PFSK-1 (cell line): ENCODE results near the gene HIF1A.

Source experiments
- FOXP2 ChIP-seq: optimal IDR thresholded peaks from 2 replicates; pipeline ENCODE3; 2011; ENCODE audit warnings: borderline replicate concordance, control low read depth, inconsistent platforms; ENCODE audit not compliant: insufficient read depth; ENCODE audit errors: extremely low read length, extremely low read depth
- POLR2AphosphoS5 ChIP-seq: IDR thresholded peaks from 2 replicates; pipeline ENCODE4 v1.6.1; 2012; ENCODE audit warnings: low read depth, mild to moderate bottlenecking, control low read depth, low read length, moderate library complexity
- SIN3A ChIP-seq: IDR thresholded peaks from 2 replicates; pipeline ENCODE4 v1.6.1; 2012; ENCODE audit warnings: mild to moderate bottlenecking, low read length, moderate library complexity, borderline replicate concordance; ENCODE audit not compliant: insufficient read depth
- TAF1 ChIP-seq: IDR thresholded peaks from 2 replicates; pipeline ENCODE4 v1.6.1; 2012; ENCODE audit warnings: low read length, control low read depth, borderline replicate concordance; ENCODE audit not compliant: insufficient read depth
- TF ChIP-seq, protein P1 (sequence below), 2 experiments: IDR thresholded peaks; 2 replicates each; pipeline versions ENCODE4 v1.6.1 to v1.8.0; 2011 to 2012; ENCODE audit warnings: low read depth in 2 of 2, low read length in 2 of 2, control low read depth in 1 of 2, inconsistent platforms in 1 of 2, mild to moderate bottlenecking in 1 of 2, moderate library complexity in 1 of 2; ENCODE audit not compliant: insufficient read depth in 1 of 2

Gene HIF1A

DNA sequence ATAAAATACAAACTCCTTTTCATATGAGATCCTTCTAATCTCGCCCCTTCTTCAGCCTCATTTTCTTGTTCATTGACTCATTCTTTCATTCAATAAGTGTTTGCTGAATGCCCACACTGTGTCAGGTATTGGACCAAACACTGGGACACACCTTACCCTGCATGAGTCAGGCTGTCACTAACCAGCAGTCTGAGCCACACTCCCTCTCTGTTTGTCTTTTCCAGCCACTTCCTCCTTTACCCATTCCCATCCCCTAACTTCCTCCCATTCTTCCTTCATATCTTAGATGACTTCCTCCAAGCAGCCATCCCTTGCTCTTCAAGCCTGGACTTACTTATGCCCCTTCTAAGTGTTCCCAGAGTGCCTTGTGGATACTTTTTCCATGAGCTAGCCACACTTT is 27.0 kb upstream of the HIF1A start:
- TF ChIP-seq, protein P1, sequence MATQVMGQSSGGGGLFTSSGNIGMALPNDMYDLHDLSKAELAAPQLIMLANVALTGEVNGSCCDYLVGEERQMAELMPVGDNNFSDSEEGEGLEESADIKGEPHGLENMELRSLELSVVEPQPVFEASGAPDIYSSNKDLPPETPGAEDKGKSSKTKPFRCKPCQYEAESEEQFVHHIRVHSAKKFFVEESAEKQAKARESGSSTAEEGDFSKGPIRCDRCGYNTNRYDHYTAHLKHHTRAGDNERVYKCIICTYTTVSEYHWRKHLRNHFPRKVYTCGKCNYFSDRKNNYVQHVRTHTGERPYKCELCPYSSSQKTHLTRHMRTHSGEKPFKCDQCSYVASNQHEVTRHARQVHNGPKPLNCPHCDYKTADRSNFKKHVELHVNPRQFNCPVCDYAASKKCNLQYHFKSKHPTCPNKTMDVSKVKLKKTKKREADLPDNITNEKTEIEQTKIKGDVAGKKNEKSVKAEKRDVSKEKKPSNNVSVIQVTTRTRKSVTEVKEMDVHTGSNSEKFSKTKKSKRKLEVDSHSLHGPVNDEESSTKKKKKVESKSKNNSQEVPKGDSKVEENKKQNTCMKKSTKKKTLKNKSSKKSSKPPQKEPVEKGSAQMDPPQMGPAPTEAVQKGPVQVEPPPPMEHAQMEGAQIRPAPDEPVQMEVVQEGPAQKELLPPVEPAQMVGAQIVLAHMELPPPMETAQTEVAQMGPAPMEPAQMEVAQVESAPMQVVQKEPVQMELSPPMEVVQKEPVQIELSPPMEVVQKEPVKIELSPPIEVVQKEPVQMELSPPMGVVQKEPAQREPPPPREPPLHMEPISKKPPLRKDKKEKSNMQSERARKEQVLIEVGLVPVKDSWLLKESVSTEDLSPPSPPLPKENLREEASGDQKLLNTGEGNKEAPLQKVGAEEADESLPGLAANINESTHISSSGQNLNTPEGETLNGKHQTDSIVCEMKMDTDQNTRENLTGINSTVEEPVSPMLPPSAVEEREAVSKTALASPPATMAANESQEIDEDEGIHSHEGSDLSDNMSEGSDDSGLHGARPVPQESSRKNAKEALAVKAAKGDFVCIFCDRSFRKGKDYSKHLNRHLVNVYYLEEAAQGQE (IDR thresholded peaks at IDR 0.05; ENCODE audit: insufficient read depth in 1 of 2, low read depth in 2 of 2, low read length in 2 of 2): no peak
- TF ChIP-seq POLR2AphosphoS5 (no peak), SIN3A (no peak), TAF1 (no peak), FOXP2 (no peak)

DNA sequence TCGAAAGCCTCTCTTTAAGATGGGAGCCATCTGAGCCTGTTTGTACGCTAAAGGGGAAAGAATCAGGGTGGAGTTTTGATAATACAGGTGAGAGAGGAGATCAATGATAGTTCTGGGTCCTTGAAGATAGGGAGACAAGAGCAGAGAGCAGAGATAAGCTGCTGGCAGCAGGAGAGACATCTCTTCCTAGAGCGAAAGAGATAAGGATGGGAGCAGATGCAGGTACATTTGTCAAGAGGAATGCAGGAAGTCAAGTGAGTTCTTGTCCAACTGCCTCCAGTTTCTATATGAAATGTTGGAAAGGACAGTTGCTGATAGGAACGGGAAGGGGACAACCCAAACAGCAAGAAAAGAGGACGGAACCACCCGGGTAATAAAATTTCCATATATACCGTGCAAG is 24.7 kb upstream of the HIF1A start:
- TF ChIP-seq FOXP2 (no peak), POLR2AphosphoS5 (no peak), TAF1 (no peak)
- TF ChIP-seq, protein P1 (IDR thresholded peaks at IDR 0.05; ENCODE audit: insufficient read depth in 1 of 2, low read depth in 2 of 2, low read length in 2 of 2): no peak

DNA sequence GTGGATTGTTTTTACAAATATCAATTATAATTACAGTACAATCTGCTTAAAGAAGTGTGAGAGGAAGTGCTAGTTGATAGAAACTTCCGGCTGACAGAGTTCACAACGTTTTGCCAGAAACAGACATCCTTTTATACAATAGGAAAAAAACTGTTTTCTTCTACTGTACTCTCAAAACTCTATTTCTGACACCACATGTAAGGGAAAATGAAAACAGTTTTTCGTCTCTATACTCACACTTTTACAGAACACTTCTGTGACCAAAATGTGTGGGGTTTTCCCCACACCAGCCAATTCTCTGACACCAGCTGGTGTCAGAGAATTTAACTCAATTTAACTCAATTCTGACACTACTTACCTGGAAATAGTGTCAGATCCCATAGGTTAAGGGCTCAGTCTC is 24.2 kb upstream of the HIF1A start:
- TF ChIP-seq FOXP2: no peak
- TF ChIP-seq, protein P1 (IDR thresholded peaks at IDR 0.05; ENCODE audit: insufficient read depth in 1 of 2, low read depth in 2 of 2, low read length in 2 of 2): no peak
- no peak for TF ChIP-seq SIN3A
- no peak for TF ChIP-seq POLR2AphosphoS5
- TF ChIP-seq TAF1: no peak

DNA sequence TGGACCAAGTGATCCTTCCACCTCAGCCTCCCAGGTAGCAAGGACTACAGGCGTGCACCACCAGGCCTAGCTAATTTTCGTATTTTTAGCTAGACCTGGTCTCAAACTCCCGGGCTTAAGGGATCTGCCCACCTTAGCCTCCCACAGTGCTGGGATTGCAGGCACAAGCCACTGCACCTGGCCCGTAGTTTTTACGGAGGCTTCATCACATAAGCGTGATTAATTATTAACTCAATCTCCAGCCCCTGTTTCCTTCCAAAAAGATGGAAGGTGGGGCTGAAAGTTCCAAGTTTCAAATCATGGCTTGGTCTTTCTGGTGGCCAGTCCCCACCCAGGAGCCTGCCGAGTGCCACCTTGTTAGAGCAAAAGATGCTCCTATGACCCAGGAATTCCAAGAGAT is 22.5 kb upstream of the HIF1A start:
- TF ChIP-seq FOXP2: no peak
- no peak for TF ChIP-seq TAF1
- no peak for TF ChIP-seq SIN3A
- TF ChIP-seq POLR2AphosphoS5: no peak
- TF ChIP-seq, protein P1 (IDR thresholded peaks at IDR 0.05; ENCODE audit: insufficient read depth in 1 of 2, low read depth in 2 of 2, low read length in 2 of 2): no peak

DNA sequence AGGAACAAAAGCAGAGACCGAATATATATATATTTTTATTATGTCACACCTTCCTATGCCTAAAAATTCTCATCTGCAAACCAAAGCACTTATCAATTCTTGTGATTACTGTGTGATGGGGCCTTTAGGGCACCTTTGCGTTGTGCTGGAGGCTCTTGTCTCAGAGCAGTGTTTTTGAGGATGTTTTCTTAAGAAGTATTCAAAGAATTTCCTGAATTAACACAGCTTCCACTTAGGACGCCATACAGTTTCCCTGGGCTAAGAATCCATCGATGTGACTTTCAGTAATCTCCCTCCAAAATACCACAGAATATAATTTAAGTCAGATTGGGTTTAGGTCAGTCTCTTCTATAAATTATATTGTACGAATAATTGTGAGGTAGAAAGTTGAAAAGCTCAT is 22.0 kb upstream of the HIF1A start:
- TF ChIP-seq, protein P1 (IDR thresholded peaks at IDR 0.05; ENCODE audit: insufficient read depth in 1 of 2, low read depth in 2 of 2, low read length in 2 of 2): no peak
- TF ChIP-seq POLR2AphosphoS5 (no peak), SIN3A (no peak), TAF1 (no peak), FOXP2 (no peak)
